BE2C (cell line): ENCODE measurements around the gene GPR160.

Source experiments
- DNase-seq: peaks from one replicate; pipeline ENCODE4 v3.0.0-alpha.2; 2020
- H3K27me3 ChIP-seq: fragments of 250-450 bp; sonication (Bioruptor Pico); 2 replicates; pipeline ENCODE4 v1.5.1; 2020; ENCODE audit warnings: mild to moderate bottlenecking
- H3K36me3 ChIP-seq: fragments of 250-450 bp; sonication (Bioruptor Pico); 2 replicates; pipeline ENCODE4 v1.5.1; 2020; ENCODE audit warnings: mild to moderate bottlenecking
- H3K4me1 ChIP-seq: fragments of 250-450 bp; sonication (Bioruptor Pico); 2 replicates; pipeline ENCODE4 v1.5.1; 2020
- H3K4me3 ChIP-seq: 2 replicates; pipeline ENCODE4 v1.5.1; 2011; ENCODE audit warnings: low read depth, low read length
- H3K9me3 ChIP-seq: fragments of 250-450 bp; sonication (Bioruptor Pico); 2 replicates; pipeline ENCODE4 v1.5.1; 2020
- TF ChIP-seq, protein P1 (sequence below): IDR thresholded peaks from 2 replicates; pipeline ENCODE4 v1.5.1; 2012; ENCODE audit warnings: mild to moderate bottlenecking, low read depth, low read length

Gene GPR160

GRCh38 chr3:170090601-170090981 lies 52.8 kb downstream of the GPR160 start:
- H3K36me3 ChIP-seq, result peaks cover 26% of the 10 kb centered on the region
- no peaks in the 10 kb centered on the region for H3K9me3 ChIP-seq
- no peaks in the 10 kb centered on the region for H3K4me1 ChIP-seq
- no peak overlapping the region for H3K4me3 ChIP-seq
- no peaks in the 10 kb centered on the region for H3K27me3 ChIP-seq
- no peak for DNase-seq
- TF ChIP-seq, protein P1, sequence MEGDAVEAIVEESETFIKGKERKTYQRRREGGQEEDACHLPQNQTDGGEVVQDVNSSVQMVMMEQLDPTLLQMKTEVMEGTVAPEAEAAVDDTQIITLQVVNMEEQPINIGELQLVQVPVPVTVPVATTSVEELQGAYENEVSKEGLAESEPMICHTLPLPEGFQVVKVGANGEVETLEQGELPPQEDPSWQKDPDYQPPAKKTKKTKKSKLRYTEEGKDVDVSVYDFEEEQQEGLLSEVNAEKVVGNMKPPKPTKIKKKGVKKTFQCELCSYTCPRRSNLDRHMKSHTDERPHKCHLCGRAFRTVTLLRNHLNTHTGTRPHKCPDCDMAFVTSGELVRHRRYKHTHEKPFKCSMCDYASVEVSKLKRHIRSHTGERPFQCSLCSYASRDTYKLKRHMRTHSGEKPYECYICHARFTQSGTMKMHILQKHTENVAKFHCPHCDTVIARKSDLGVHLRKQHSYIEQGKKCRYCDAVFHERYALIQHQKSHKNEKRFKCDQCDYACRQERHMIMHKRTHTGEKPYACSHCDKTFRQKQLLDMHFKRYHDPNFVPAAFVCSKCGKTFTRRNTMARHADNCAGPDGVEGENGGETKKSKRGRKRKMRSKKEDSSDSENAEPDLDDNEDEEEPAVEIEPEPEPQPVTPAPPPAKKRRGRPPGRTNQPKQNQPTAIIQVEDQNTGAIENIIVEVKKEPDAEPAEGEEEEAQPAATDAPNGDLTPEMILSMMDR, result no peak

DNA sequence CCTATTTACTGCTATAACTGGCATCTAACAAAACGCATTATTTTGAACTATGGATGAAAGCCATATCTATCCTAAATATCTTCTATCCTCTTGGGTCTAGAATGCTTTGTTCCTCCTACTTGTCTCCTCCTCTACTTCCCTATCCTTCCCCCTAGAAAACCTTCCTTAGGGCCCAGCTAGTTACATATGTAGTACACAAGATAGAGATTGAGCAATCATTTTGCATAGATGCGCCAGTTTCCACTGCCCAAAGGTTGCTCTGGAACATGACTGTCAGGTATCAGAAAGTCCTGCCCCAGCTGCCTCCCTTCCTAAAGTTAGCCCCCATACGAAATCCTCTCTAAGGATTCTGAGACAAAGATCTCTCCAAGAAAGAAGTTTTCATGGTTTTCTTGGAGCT lies 55.1 kb downstream of the GPR160 start:
- no peak for DNase-seq
- no peaks in the 10 kb centered on the region for H3K4me1 ChIP-seq
- H3K9me3 ChIP-seq, result no peaks in the 10 kb centered on the region
- no peaks in the 10 kb centered on the region for H3K27me3 ChIP-seq
- H3K36me3 ChIP-seq, result peaks cover 26% of the 10 kb centered on the region
- TF ChIP-seq, protein P1, result no peak
- no peak overlapping the region for H3K4me3 ChIP-seq

- no peaks in the 10 kb centered on the region for H3K9me3 ChIP-seq
- no peaks in the 10 kb centered on the region for H3K4me1 ChIP-seq
- TF ChIP-seq, protein P1, result no peak
- H3K36me3 ChIP-seq, result peaks cover 20% of the 10 kb centered on the region
- no peak for DNase-seq
- no peak overlapping the region for H3K4me3 ChIP-seq
- H3K27me3 ChIP-seq, result no peaks in the 10 kb centered on the region
Measured at GRCh38 chr3:170095771-170096170, 58.0 kb downstream of the GPR160 start.

- TF ChIP-seq, protein P1, result no peak
- H3K36me3 ChIP-seq, result peaks cover 25% of the 10 kb centered on the region
- H3K4me1 ChIP-seq, result no peaks in the 10 kb centered on the region
- H3K4me3 ChIP-seq, result no peak overlapping the region
- DNase-seq, result no peak
- no peaks in the 10 kb centered on the region for H3K9me3 ChIP-seq
- no peaks in the 10 kb centered on the region for H3K27me3 ChIP-seq
Measured at GRCh38 chr3:170096342-170096741, 58.5 kb downstream of the GPR160 start.

DNA sequence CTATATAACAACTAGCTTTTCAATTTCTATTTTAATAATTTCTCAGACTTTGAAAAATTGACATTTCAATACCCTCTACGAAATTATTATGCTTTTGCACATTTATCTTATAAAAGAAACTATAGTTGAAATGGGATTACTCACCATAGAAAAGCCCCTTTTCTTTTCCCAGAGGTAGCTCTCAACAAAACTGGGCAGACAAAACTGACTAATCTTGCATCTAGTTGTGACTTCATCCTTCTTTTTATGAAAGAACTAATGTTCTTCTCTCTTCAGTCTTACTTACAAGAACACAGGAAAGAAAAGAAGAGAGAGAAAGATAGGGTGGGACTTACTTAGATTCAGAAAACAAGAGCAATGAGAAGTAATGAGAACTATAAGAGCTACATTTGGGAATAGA lies 61.0 kb downstream of the GPR160 start:
- H3K27me3 ChIP-seq, result no peaks in the 10 kb centered on the region
- TF ChIP-seq, protein P1, result no peak
- no peaks in the 10 kb centered on the region for H3K9me3 ChIP-seq
- no peaks in the 10 kb centered on the region for H3K4me1 ChIP-seq
- H3K36me3 ChIP-seq, result peaks cover 34% of the 10 kb centered on the region
- H3K4me3 ChIP-seq, result no peak overlapping the region
- DNase-seq, result no peak

- H3K27me3 ChIP-seq, result no peaks in the 10 kb centered on the region
- H3K4me3 ChIP-seq, result no peak overlapping the region
- no peaks in the 10 kb centered on the region for H3K9me3 ChIP-seq
- peaks cover 39% of the 10 kb centered on the region for H3K36me3 ChIP-seq
- H3K4me1 ChIP-seq, result no peaks in the 10 kb centered on the region
- DNase-seq, result no peak
- TF ChIP-seq, protein P1, result no peak
Measured at GRCh38 chr3:170100944-170101343, 63.1 kb downstream of the GPR160 start.
